Kidney epithelial cell (primary cell): ENCODE results near the gene WDR27. TPM values are rescaled to one million over a fixed set of nuclear protein-coding genes. Genes with fewer than 3 reads are reported as not detected.

ENCODE experiments used
- DNase-seq: peaks from one replicate; pipeline ENCODE4 v3.0.0-alpha.2; 2010; ENCODE audit warnings: low read depth
- H3K27me3 ChIP-seq: 2 replicates; pipeline ENCODE4 v1.6.0; 2011; ENCODE audit warnings: low read length; ENCODE audit not compliant: control insufficient read depth, insufficient read depth
- H3K36me3 ChIP-seq: 2 replicates; pipeline ENCODE4 v1.5.1; 2011; ENCODE audit warnings: low read length; ENCODE audit not compliant: control insufficient read depth, insufficient read depth
- H3K4me3 ChIP-seq: 2 replicates; pipeline ENCODE4 v1.5.1; 2011; ENCODE audit warnings: low read depth, mild to moderate bottlenecking, control low read depth, low read length
- total RNA-seq: library from RNA; depleted of rRNA; stranded (reverse); fragments of >200 nt; gene quantifications from 2 replicates; pipeline ENCODE4 v1.2.3, GENCODE V29; 2015
- TF ChIP-seq, protein P1 (sequence below): IDR thresholded peaks from 2 replicates; pipeline ENCODE4 v1.5.1; 2011; ENCODE audit warnings: mild to moderate bottlenecking, moderate library complexity, low read length, control low read depth, inconsistent platforms; ENCODE audit not compliant: insufficient read depth, poor library complexity, severe bottlenecking

WDR27 gene
- total RNA-seq, 1 donor from 2014 or later, result 27.0 TPM

DNA sequence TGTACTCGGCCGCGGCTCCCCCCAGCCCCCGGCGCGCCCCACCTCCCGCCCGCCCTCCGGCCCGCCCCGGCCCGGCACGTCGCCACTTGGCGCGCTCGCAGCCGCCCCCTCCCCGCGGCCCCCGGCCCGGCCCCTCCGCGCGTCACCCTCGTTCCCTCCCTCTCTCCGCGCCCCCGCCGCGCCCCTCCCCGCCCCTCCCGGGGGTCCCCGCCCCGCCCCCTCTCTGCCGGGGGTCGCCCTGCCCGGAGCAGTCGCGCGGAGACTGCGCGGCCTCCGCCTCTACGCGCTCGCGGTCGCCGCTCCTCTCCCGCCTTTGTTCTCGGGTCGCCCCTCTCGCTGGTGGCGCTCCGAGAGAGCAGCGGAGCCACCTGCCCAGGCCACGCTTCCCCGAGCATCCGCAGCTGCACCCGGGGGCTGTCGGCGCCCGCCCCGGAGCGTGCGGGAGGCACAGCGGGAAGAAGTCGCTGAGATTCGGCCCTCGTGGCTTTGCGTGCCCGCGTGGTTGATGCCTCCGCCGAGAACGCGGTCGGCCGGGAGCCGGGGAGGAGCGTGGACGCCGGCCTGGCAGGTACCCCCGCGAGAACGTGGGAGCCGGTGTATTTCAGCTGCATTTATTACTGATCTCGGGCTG, 22.8 kb upstream of the WDR27 start, which contains the start of gene PHF10:
PHF10 (minus strand) TSS at position 7 of the 631 bp plus-strand sequence. CDS start 569 bp downstream, outside the sequence.
- H3K27me3 ChIP-seq, result no peaks in the 10 kb centered on the region
- no peak for DNase-seq
- H3K36me3 ChIP-seq, result no peaks in the 10 kb centered on the region
- H3K4me3 ChIP-seq, result peak within 1 kb of the TSS; percentile 71
- TF ChIP-seq, protein P1, sequence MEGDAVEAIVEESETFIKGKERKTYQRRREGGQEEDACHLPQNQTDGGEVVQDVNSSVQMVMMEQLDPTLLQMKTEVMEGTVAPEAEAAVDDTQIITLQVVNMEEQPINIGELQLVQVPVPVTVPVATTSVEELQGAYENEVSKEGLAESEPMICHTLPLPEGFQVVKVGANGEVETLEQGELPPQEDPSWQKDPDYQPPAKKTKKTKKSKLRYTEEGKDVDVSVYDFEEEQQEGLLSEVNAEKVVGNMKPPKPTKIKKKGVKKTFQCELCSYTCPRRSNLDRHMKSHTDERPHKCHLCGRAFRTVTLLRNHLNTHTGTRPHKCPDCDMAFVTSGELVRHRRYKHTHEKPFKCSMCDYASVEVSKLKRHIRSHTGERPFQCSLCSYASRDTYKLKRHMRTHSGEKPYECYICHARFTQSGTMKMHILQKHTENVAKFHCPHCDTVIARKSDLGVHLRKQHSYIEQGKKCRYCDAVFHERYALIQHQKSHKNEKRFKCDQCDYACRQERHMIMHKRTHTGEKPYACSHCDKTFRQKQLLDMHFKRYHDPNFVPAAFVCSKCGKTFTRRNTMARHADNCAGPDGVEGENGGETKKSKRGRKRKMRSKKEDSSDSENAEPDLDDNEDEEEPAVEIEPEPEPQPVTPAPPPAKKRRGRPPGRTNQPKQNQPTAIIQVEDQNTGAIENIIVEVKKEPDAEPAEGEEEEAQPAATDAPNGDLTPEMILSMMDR, result no peak

GRCh38 chr6:169723991-169724493, 22.2 kb upstream of the WDR27 start:
- TF ChIP-seq, protein P1, result no peak
- DNase-seq, result no peak
- no peaks in the 10 kb centered on the region for H3K27me3 ChIP-seq
- H3K4me3 ChIP-seq, result peak overlapping the region; percentile 71
- no peaks in the 10 kb centered on the region for H3K36me3 ChIP-seq

DNA sequence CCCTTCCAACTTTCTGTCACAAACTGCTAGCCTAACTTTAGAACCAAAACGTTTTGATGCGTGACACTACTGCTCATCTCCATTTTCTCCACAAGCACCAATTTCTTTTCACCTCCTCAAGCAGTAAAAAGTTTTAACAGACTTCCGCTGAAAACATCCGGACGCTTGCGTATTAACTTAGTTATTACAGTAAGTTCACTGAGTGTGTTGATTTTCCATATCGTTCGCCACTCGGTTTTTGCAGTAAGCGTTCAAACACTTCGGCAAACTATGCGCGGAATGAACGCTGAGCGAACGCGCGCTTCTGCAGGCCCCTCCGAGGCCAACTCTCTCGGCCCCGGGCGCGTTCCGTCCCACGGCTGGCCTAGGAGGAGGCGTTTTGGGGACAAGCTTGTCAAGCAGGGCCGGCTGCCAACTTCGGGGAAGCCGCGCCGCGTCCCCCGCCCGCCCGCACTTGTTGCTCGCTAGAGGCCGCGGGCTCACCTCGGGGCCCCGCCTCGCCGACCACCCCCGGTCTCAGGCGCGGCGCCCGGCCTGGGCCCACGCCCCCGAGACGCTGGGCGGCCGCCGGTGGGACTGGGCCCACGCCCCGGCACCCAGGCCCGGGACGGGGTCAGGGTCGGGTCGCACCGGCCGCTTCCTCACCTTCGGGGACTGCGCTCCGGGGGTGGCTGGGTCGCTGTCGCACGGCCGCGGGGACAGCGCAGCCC, 21.5 kb upstream of the WDR27 start:
- Histone ChIP-seq H3K4me3 (peak overlapping the region; percentile 71), H3K36me3 (no peaks in the 10 kb centered on the region), H3K27me3 (no peaks in the 10 kb centered on the region)
- DNase-seq, result no peak
- TF ChIP-seq, protein P1, result no peak

- DNase-seq, result no peak
- Histone ChIP-seq H3K4me3 (peak overlapping the region; percentile 71), H3K27me3 (no peaks in the 10 kb centered on the region), H3K36me3 (no peaks in the 10 kb centered on the region)
- TF ChIP-seq, protein P1, result no peak
Measured at GRCh38 chr6:169722362-169723199, 20.8 kb upstream of the WDR27 start.

DNA sequence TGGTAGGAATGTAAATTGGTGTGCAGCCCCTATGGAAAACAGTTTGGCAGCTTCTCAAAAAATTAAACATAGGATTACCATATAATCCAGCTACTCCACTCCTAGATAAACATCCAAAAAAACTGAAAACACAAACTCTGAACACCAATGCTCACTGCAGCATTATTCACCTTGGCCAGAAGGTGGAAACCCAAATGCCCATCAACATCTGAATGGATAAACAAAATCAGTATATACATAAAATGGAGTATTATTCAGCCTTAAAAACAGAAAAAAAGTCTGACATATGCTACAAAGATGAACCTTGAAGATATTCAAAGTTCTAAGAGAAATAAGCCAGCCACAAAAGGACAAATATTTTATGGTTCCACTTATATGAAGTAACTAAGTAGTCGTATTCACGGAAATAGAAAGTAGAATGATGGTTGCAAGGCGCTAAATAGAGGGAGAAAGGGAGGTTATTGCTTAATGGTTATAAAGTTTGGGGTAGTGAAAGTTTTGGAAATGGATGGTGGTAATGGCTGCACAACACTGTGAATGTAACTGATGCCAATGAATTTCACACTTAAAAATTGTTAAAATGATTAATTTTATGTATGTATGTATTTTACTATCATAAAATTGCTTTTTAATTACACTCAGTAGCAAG, 18.5 kb upstream of the WDR27 start:
- H3K4me3 ChIP-seq, result no peak overlapping the region
- TF ChIP-seq, protein P1, result no peak
- no peaks in the 10 kb centered on the region for H3K27me3 ChIP-seq

More for the DNA sequence above, 18.5 kb upstream of the WDR27 start:
- no peak for DNase-seq
- H3K36me3 ChIP-seq, result no peaks in the 10 kb centered on the region
